ENCODE measurements around the gene URM1.

- TF ChIP-seq CTCF (conservative IDR thresholded peaks at IDR 0.05 in 1 of 2, IDR thresholded peaks at IDR 0.05 in 1 of 2; ENCODE audit: low read depth in 1 of 2, low read length in 2 of 2) (no peak), EZH2 (IDR thresholded peaks at IDR 0.05; ENCODE audit: low read length, missing control alignments) (no peak)
Measured at GRCh38 chr9:128397831-128398230, 26.7 kb downstream of the URM1 start.

All from fibroblast of lung (primary cell).